Transverse colon (tissue), 4 donors: ENCODE results near the gene FXYD6.

Experiments used
- EP300 ChIP-seq: sonication (generic); formaldehyde crosslinking; IDR thresholded peaks from one replicate; pipeline ENCODE4 v1.6.1; 2017; ENCODE audit warnings: antibody characterized with exemption, low read depth
- POLR2A ChIP-seq: fragments of 450-650 bp; IDR thresholded peaks from one replicate; pipeline ENCODE4 v1.6.1; 2016; ENCODE audit warnings: antibody characterized with exemption, mild to moderate bottlenecking, moderate library complexity
- POLR2AphosphoS5 ChIP-seq, 3 donors: sonication (generic); formaldehyde crosslinking; IDR thresholded peaks; one replicate each; pipeline ENCODE4 v1.6.1; 2016; ENCODE audit warnings: antibody characterized with exemption in 3 of 3
- TF ChIP-seq, protein P1 (sequence below), 5 experiments: fragments of 200-600 bp in 3 of 5; fragments of 450-650 bp in 2 of 5; sonication (generic) in 3 of 5; IDR thresholded peaks; 1 replicate in 2 of 5; 2 replicates in 3 of 5; pipeline ENCODE4 v1.5.1; 2016 to 2017; ENCODE audit warnings: antibody characterized with exemption in 5 of 5, inconsistent platforms in 3 of 5, mild to moderate bottlenecking in 2 of 5, moderate library complexity in 1 of 5

DNA sequence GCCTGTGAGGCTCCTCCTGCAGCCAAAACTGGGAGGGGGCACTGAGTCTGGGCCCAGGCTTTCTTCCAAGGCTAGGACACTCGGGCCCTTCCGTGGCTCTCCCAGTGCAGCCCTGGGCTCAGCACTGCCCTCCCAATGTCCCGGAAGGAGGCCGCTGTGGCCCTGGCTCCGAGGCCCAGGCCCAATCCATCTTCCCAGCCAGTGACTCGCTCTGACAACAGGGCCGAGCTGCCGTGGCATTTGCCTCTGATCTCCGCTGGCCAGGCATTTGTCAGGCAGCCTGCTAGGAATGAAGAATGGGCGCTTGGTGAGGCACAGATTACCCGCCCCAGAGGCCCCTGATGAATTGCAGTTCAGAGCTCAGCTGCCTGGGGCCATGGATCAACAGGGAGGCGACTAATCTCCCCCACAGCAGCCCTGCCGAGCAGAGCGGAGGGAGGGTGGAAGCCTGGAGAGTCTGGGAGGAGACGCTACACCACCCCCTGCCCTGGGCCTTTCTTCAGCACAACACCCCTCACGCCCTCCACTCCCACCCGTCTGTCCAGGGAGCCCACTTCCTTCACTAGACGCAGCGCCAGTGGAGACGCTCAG is 60.2 kb downstream of the FXYD6 start:
- no peak for TF ChIP-seq POLR2A
- TF ChIP-seq, protein P1, sequence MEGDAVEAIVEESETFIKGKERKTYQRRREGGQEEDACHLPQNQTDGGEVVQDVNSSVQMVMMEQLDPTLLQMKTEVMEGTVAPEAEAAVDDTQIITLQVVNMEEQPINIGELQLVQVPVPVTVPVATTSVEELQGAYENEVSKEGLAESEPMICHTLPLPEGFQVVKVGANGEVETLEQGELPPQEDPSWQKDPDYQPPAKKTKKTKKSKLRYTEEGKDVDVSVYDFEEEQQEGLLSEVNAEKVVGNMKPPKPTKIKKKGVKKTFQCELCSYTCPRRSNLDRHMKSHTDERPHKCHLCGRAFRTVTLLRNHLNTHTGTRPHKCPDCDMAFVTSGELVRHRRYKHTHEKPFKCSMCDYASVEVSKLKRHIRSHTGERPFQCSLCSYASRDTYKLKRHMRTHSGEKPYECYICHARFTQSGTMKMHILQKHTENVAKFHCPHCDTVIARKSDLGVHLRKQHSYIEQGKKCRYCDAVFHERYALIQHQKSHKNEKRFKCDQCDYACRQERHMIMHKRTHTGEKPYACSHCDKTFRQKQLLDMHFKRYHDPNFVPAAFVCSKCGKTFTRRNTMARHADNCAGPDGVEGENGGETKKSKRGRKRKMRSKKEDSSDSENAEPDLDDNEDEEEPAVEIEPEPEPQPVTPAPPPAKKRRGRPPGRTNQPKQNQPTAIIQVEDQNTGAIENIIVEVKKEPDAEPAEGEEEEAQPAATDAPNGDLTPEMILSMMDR (IDR thresholded peaks at IDR 0.05): no peak
- no peak for TF ChIP-seq EP300
- TF ChIP-seq POLR2AphosphoS5 (IDR thresholded peaks at IDR 0.05): no peak
